Measurements from ENCODE around the gene PLXNA1. TPM values are rescaled to one million over a fixed set of nuclear protein-coding genes. Genes with fewer than 3 reads are reported as not detected.

PLXNA1 gene
- total and polyA plus RNA-seq, 12 donors, result 14.3 to 29.7 (median 24.1) TPM

DNA sequence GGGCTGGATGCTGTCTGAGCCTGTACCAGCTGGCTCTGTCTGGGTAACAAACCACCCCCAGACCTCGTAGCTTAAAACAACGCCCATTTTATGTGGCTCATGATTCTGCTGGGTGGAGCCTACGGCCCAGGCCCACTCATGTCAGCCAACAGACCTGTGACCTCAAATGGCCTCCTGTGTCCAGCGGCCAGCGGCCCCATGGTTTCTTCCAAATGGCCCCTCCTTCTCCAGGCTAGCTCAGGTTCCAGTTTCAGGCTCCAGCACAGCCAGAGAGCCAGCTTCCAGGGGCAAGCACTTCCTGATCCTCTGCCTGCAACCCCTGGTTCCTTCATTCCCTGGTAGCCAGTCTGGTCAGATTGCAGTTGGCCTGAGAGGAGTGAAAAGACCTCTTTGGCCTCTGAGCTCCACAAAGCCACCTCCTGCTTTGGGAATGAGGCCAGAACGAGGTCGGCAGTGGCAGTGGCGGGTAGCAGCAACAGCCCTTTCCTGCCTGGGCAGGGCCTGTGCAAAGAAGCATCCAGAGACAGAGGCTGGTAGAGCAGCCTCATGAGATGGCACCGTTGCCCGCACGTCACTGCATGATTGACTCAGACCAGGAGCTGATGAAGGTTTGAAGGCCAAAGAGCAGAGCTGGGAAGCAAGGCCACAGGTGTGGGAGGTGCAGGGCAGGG is 21.0 kb upstream of the PLXNA1 start:
- DNase-seq, result peak; percentile 28 to 60
- Histone ChIP-seq H3K27me3 (no peaks in the 10 kb centered on the region), H3K9me3 (no peaks in the 10 kb centered on the region), H3K27ac (peak overlapping the region in 9 of 10 donors; percentile 32 to 77 (median 62)), H3K4me1 (peaks cover 11 to 26% (median 24%) of the 10 kb centered on the region in 9 donors), H3K36me3 (no peaks in the 10 kb centered on the region), H3K4me3 (no peak overlapping the region)
- intact Hi-C loops (cut with DNase I), result no loop called here
- TF ChIP-seq, protein P1, sequence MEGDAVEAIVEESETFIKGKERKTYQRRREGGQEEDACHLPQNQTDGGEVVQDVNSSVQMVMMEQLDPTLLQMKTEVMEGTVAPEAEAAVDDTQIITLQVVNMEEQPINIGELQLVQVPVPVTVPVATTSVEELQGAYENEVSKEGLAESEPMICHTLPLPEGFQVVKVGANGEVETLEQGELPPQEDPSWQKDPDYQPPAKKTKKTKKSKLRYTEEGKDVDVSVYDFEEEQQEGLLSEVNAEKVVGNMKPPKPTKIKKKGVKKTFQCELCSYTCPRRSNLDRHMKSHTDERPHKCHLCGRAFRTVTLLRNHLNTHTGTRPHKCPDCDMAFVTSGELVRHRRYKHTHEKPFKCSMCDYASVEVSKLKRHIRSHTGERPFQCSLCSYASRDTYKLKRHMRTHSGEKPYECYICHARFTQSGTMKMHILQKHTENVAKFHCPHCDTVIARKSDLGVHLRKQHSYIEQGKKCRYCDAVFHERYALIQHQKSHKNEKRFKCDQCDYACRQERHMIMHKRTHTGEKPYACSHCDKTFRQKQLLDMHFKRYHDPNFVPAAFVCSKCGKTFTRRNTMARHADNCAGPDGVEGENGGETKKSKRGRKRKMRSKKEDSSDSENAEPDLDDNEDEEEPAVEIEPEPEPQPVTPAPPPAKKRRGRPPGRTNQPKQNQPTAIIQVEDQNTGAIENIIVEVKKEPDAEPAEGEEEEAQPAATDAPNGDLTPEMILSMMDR (IDR thresholded peaks at IDR 0.05), result no peak
- 51 to 57% methylated on average over 11 of the region's 11 CpGs for WGBS, 2 donors
- peak; percentile 32 to 64 (median 60) for ATAC-seq

DNA sequence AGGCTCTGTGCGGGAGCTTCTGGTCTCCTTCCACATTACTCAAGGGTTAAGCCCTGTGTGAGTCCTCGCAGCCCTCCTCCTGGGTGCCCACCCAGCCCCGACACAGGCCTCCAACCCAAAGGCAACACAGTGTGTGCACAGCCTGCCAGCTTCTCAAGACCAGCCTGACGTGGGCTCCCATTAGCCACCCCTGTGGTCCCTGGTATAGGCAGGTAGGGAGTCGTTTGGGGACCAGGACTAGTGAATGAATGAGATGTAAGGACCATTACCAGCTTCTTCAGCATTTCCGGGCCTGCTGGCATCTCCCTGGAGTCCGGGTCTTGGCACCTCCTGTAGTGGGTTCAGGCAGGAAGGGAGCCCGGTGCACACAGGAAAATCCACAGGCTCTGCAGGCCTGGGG is 20.2 kb upstream of the PLXNA1 start:
- intact Hi-C loops (cut with DNase I), result no loop called here
- 96% methylated on average over 8 of the region's 8 CpGs for whole genome bisulfite sequencing, 2 donors
- no peak overlapping the region for H3K27ac ChIP-seq

DNA sequence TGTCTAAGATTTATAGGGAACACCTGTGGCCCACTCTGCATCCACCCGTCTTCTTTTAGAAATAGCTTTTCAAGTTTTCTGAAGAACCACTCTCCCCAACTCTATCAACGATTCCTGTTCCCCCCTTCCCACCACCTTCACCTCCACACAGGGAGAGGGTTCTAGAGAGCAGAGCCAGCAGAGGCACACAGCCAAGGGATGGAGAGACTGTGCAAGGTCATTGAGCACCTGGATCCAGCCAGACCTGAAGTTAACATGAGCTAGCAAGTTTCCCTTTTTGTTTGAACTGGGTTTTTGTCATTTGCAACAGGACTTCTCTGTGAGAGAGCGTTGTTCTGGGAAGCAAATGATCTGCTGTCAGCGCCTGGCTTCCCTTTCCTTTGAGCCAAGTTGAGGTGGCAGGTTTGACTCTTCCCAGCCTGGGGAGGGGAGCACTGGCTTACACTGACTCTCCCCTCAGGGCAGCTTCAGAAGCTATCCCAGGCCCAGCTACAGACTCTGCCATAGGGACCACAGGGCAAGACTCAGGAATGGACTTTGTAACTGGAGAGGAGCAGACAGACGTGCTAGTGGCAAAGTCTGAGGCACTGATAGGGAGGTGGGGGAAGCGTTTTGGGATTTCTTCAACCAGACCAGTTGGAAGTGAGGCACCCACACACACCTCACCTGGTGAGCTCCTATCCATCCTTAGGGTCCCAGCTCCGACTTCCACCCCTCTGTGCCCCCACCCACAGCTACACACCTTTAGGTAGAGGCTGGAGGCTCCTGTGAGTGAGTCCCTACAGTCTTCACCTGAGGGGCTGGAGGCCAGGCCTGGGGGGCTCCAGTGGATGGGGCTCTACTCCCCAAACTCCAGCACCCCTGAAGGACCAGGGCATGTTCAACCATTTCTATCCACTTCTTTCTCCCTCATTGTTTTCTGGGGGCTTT is 19.4 kb upstream of the PLXNA1 start:
- Histone ChIP-seq H3K27ac (no peak overlapping the region), H3K36me3 (no peaks in the 10 kb centered on the region), H3K4me1 (peaks cover 11 to 26% (median 24%) of the 10 kb centered on the region in 9 donors), H3K27me3 (no peaks in the 10 kb centered on the region), H3K9me3 (no peaks in the 10 kb centered on the region), H3K4me3 (no peak overlapping the region)
- TF ChIP-seq, protein P1 (IDR thresholded peaks at IDR 0.05), result no peak
- ATAC-seq (no peak), DNase-seq (no peak)
- 95 to 96% methylated on average over 7 of the region's 7 CpGs for WGBS, 2 donors
- intact Hi-C loops (cut with DNase I), result no loop called here

More for the DNA sequence above, 20.2 kb upstream of the PLXNA1 start:
- ATAC-seq (no peak), DNase-seq (no peak)
- Histone ChIP-seq H3K4me1 (peaks cover 11 to 26% (median 24%) of the 10 kb centered on the region in 9 donors), H3K36me3 (no peaks in the 10 kb centered on the region), H3K9me3 (no peaks in the 10 kb centered on the region), H3K4me3 (no peak overlapping the region), H3K27me3 (no peaks in the 10 kb centered on the region)
- TF ChIP-seq, protein P1 (IDR thresholded peaks at IDR 0.05), result no peak

DNA sequence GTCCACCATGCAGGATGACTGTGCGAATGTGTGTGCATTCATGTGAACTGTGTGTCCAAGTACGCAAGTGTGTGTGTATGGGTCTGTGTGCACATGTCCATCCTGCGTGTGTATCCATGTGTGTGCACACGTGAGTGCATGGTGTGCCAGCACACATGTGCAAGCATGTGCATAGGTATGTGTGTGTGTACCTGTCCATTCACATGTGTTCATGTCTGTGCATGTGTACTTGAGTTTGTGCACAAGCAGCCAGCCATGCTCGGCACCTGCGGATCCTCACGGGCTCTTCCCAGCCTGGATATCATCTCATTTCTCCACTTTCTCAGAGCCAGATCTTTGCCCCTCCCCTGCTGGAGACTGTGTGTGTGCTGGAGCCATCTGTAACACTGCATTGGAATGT is 18.7 kb upstream of the PLXNA1 start:
- Histone ChIP-seq H3K36me3 (no peaks in the 10 kb centered on the region), H3K27me3 (peaks cover 0 to 3% (median 0%) of the 10 kb centered on the region in 7 donors), H3K4me1 (peaks cover 11 to 26% (median 24%) of the 10 kb centered on the region in 9 donors), H3K27ac (no peak overlapping the region), H3K4me3 (no peak overlapping the region), H3K9me3 (no peaks in the 10 kb centered on the region)
- DNase-seq (no peak), ATAC-seq (no peak)
- intact Hi-C loops (cut with DNase I), result no loop called here
- TF ChIP-seq, protein P1 (IDR thresholded peaks at IDR 0.05), result no peak
- 85 to 91% methylated on average over 7 of the region's 7 CpGs for WGBS, 2 donors

All from heart right ventricle (tissue), 16 donors.